GM03348 (cell line): ENCODE data around the gene ADAM10.
A peak's percentile ranks its signal among the peaks of the same experiment; 100 is the strongest.

Experiments used
- DNase-seq: peaks from one replicate; pipeline ENCODE4 v3.0.0; 2012; ENCODE audit warnings: low spot score

ADAM10 gene

DNA sequence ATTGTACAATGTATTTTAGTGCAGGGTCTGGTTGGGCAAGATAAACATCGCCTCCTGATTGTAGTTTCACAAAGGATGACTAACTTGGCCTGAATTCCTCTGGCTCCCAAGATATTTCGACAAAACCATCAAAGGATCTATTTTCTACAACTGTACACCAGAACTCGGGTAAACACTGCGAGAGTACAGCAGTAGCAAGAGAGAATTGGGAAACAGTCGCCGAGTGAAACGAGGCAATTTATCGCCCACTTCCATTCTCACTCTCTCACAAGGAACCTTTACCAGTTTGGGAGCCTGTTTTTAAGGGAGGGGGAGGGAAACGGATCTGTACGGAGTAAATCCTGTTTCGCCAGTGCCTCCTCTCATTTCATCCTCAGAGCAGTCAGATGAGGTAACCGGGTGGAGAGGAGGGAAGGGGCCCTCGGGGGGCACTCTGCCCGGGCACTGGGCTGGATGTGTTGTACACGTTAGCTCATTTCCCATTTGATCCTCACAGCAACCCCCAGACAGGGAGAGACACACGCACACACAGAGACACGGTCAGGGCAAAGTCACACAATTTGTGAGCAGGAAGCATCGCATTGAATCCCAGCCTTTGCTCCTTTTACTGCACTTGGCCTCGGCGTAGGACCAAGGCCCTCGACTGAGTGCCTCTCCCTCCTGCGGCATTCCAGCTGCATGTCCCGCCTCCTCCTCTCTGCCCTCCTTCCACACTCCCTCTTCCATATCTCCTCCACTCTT is 197.6 kb downstream of the ADAM10 start:
- peak; percentile 81 for DNase-seq

DNA sequence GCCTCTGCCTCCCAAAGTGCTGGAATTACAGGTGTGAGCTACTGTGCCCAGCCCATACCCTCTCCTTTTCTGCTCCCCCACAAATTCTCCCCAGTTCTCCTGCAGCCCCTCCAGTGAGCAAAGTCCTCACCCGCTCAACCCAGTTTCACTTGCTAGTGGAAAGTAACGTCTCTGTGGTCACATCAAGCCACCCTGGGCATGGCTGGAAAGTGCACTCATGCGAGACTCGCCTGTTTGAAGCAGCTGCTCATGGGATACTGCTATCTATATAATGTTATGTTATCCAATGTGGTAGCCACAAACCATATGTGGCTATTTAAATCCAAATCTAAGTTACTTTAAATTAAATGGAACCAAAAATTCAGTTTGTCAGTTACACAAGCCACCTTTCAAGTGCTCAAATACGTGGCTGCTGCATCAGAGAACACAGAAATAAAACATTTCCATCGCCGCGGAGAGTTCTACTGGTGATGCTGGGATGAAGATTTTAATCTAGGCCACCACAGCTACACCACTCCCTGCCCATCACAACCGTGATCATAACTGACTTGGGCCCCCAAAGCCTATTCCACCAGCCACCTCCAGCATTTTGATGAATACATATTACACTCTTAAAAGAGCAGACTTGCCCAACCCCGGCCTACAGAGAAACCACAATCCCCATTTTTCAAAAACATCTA is 198.3 kb downstream of the ADAM10 start:
- no peak for DNase-seq

DNA sequence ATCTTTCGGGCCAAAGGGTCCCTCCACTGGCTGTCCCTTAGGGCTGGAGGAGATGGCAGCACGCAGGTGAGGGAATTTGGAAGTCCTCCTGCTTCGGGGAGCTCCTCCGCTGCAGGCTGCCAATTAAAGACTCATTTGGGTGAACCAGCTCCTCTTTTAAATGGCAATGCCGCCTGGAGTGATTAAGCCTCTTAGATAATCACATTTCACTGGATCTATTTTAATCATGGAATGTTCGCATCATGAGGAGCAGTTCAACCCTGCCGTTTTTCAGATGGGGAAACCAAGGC is 199.8 kb downstream of the ADAM10 start:
- DNase-seq: no peak

DNA sequence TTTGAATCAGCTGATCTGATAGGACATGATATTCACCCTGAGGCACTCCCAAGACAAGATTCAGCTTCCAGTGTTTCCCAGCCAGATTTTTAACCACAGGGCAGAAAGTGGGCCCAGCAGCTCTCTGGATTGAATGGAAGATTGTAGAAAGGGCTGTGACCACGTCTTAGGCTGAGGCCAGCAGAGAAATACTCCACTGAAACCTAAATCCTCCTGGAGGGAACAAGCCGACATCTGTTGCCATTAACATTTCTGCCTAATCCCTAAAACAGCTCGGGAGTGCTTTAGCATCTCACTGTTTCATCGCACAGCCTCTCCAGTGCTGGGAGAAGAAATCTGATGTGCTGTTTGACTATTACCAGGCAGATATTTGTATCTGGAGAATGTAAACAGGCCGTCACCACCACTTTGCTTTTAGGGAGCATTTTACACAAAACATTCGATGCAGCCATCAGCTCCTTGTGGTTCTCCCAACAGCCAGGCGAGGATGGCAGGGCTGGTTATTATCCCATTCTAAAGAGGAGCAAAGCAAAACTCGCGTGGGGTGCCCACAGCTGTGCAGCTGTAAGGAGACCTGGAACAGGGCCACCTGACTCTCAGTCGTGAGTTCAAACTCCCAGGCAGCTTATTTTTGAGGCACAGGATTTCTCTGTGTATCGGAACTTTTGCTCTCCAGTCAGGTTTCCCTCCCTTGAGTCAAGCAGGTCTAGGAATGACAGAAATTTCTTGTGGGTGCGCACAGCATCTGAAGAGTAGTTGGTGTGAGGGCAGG is 200.3 kb downstream of the ADAM10 start:
- DNase-seq: no peak

GRCh38 chr15:58548308-58549012 is 201.0 kb downstream of the ADAM10 start:
- no peak for DNase-seq

- no peak for DNase-seq
Observed at GRCh38 chr15:58547628-58548307, 201.7 kb downstream of the ADAM10 start.

- peak; percentile 86 for DNase-seq
Observed at GRCh38 chr15:58546635-58547627, 202.6 kb downstream of the ADAM10 start.

DNA sequence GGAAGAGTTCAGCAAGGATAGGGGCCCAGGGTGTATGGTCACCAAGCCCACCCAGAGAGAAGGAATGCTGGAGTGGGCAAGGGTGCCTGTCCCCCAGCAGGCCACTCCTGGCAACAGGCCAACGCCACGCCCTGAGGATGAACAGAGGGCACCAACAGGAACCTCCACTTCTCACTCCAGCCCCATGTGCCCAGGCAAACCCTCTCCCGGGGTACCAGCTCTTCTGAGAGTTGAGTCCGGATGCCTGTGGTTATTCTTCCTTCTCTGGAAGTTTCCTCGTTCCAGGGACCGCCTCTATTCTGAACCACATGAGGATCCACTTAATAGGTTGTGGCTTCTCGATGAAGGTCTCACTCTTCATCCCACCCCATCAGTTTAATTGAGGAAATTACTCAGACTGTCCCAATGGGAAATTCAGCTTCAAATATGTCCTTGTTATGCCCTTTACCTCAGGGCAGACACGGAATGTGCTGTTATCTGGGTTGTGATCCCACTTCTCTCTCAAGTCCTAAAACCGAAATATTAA is 203.4 kb downstream of the ADAM10 start:
- no peak for DNase-seq

GRCh38 chr15:58545307-58546065 is 204.0 kb downstream of the ADAM10 start:
- DNase-seq: no peak

DNA sequence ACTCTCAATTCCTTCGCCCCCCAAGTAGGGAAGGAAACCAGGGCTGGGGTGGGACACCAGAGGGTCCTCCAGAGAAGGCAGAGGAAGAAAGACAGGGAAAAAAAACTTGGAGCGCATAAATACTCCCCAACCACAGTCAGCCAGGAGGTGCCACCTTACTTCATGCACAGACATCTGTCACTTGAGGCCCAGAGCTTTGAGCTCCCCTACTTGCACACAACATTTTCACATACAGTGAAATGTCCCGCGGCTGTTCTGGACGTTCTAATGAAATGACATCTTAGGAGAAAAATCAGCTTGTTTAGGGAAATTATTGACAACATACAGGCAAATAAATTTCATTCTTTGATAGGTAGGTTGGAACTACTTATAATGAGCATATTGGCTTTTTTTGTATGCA is 204.8 kb downstream of the ADAM10 start:
- no peak for DNase-seq

DNA sequence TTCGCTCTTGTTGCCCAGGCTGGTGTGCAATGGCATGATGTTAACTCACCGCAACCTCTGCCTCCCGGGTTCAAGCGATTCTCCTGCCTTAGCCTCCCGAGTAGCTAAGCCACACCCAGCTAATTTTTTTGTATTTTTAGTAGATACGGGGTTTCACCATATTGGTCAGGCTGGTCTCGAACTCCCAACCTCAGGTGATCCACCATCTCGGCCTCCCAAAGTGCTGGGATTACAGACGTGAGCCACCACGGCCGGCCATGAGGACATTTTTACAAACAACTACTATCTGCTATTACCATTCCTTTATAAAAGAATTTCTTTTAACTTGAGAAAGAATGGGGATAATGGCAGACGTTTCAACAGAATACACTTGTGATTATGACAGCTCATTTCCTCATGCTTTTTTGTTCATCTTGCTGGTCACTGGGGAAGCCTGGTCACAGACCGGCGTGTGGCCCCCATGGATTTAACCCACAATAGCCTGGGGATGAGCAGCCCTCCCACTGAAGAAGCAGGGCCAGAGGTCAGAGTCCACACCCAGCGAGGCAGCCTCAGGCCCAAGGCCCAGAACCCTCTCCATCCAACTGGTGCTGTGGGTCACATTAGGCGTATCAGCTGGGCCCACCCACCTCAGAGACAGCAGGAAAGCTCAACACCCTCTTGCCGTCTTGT is 205.7 kb downstream of the ADAM10 start:
- DNase-seq: no peak

- no peak for DNase-seq
Observed at GRCh38 chr15:58541410-58542087, 208.0 kb downstream of the ADAM10 start.

- DNase-seq: no peak
Observed at GRCh38 chr15:58539548-58539947, 210.0 kb downstream of the ADAM10 start.

DNA sequence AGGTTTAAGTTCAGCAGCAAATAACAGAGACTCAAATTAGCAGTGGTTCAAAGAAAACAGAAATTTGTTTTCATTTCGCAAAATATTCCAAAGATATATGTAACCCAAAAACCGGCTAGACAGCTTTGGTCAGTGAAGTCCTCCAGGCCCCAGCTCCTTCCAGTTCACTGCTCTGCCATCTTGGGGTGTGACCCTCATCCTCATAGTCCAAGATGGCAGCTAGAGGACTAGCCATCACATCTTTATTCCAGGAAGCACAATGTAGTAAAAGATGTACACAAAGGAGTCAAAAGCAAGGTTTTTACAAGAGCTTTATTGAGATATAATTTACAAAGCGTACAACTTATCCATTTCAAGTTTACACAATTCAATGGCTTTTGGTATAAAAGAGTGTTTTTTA is 210.6 kb downstream of the ADAM10 start:
- DNase-seq: no peak
